ENCODE results near the gene PAPOLA.
"Not testable (repeated sequence)": the region's sequence is repeated elsewhere in the genome, so short reads cannot be mapped to it uniquely, and the experiment has no call there.

The PAPOLA gene

GRCh38 chr14:96466918-96467317 is 35.3 kb upstream of the PAPOLA start:
- no peak for DNase-seq (ENCODE audit: low read depth in 2 of 2)
- no peak for TF ChIP-seq CTCF (IDR thresholded peaks at IDR 0.05; ENCODE audit: low read depth, low read length)
- no peak overlapping the region for H3K4me3 ChIP-seq (replicated peaks in 1 of 2; ENCODE audit: low read depth in 2 of 2, low read length in 2 of 2)

- H3K4me3 ChIP-seq (replicated peaks in 1 of 2; ENCODE audit: low read depth in 2 of 2, low read length in 2 of 2) = no peak overlapping the region
- DNase-seq (ENCODE audit: low read depth in 2 of 2) = no peak
- no peak for TF ChIP-seq CTCF (IDR thresholded peaks at IDR 0.05; ENCODE audit: low read depth, low read length)
These were observed 31.9 kb upstream of the PAPOLA start for GRCh38 chr14:96470331-96470730.

GRCh38 chr14:96470967-96471366 is 31.2 kb upstream of the PAPOLA start:
- not testable (repeated sequence) for DNase-seq (ENCODE audit: low read depth in 2 of 2); H3K4me3 ChIP-seq (replicated peaks in 1 of 2; ENCODE audit: low read depth in 2 of 2, low read length in 2 of 2)

- no peak for TF ChIP-seq CTCF (IDR thresholded peaks at IDR 0.05; ENCODE audit: low read depth, low read length)
- H3K4me3 ChIP-seq (replicated peaks in 1 of 2; ENCODE audit: low read depth in 2 of 2, low read length in 2 of 2) = no peak overlapping the region
- DNase-seq (ENCODE audit: low read depth in 2 of 2) = no peak
These were observed 24.1 kb upstream of the PAPOLA start for GRCh38 chr14:96478119-96478518.

- TF ChIP-seq CTCF (IDR thresholded peaks at IDR 0.05; ENCODE audit: low read depth, low read length) = no peak
- H3K4me3 ChIP-seq (replicated peaks in 1 of 2; ENCODE audit: low read depth in 2 of 2, low read length in 2 of 2) = no peak overlapping the region
- DNase-seq (ENCODE audit: low read depth in 2 of 2) = peak; percentile 25 to 37
These were observed 22.6 kb upstream of the PAPOLA start for GRCh38 chr14:96479435-96480146.

- H3K4me3 ChIP-seq (replicated peaks in 1 of 2; ENCODE audit: low read depth in 2 of 2, low read length in 2 of 2) = no peak overlapping the region
- DNase-seq (ENCODE audit: low read depth in 2 of 2) = no peak
- no peak for TF ChIP-seq CTCF (IDR thresholded peaks at IDR 0.05; ENCODE audit: low read depth, low read length)
These were observed 20.4 kb upstream of the PAPOLA start for GRCh38 chr14:96481731-96482314.

- no peak for TF ChIP-seq CTCF (IDR thresholded peaks at IDR 0.05; ENCODE audit: low read depth, low read length)
- H3K4me3 ChIP-seq (replicated peaks in 1 of 2; ENCODE audit: low read depth in 2 of 2, low read length in 2 of 2) = no peak overlapping the region
These were observed 19.2 kb upstream of the PAPOLA start for GRCh38 chr14:96482986-96483385.

More at GRCh38 chr14:96482986-96483385, 19.2 kb upstream of the PAPOLA start:
- no peak for DNase-seq (ENCODE audit: low read depth in 2 of 2)
